DMS153 treated with DMSO at 0.1 percent for 48 hours (cell line): ENCODE results near the gene ADAT1.
A peak's percentile ranks its signal among the peaks of the same experiment; 100 is the strongest.

Source experiments
- DNase-seq: peaks from one replicate; lab custom pipeline; 2025; ENCODE audit not compliant: unreplicated experiment; lab: John Stamatoyannopoulos, UW

Gene ADAT1

GRCh38 chr16:75578212-75578611 is 44.9 kb downstream of the ADAT1 start:
- no peak for DNase-seq

GRCh38 chr16:75576384-75576811 is 46.7 kb downstream of the ADAT1 start:
- DNase-seq = no peak

- no peak for DNase-seq
These were observed 47.1 kb downstream of the ADAT1 start for GRCh38 chr16:75575958-75576357.

- no peak for DNase-seq
These were observed 49.1 kb downstream of the ADAT1 start for GRCh38 chr16:75573955-75574354.

GRCh38 chr16:75572864-75573542 is 50.1 kb downstream of the ADAT1 start:
- no peak for DNase-seq

GRCh38 chr16:75570396-75571065 is 52.5 kb downstream of the ADAT1 start:
- DNase-seq = no peak

GRCh38 chr16:75567911-75568310 is 55.2 kb downstream of the ADAT1 start:
- no peak for DNase-seq

GRCh38 chr16:75566758-75567255 is 56.3 kb downstream of the ADAT1 start:
- no peak for DNase-seq

GRCh38 chr16:75566040-75566757 is 56.9 kb downstream of the ADAT1 start, which contains the start of gene GABARAPL2:
Gene GABARAPL2, plus strand, starts transcription at chr16:75566379. Its CDS starts 108 bp downstream, at chr16:75566487.
- DNase-seq = peak; percentile 72

- DNase-seq = no peak
These were observed 57.4 kb downstream of the ADAT1 start for GRCh38 chr16:75565640-75566039.

- no peak for DNase-seq
These were observed 63.3 kb downstream of the ADAT1 start for GRCh38 chr16:75559564-75560372.

- no peak for DNase-seq
These were observed 64.2 kb downstream of the ADAT1 start for GRCh38 chr16:75558846-75559401.

- DNase-seq = no peak
These were observed 66.6 kb downstream of the ADAT1 start for GRCh38 chr16:75556431-75556950.

GRCh38 chr16:75555707-75556430 is 67.2 kb downstream of the ADAT1 start, which contains the start of gene TMEM231:
Gene TMEM231, minus strand, starts transcription at chr16:75556252. Its CDS starts 43 bp downstream, at chr16:75556209.
- peak; percentile 88 for DNase-seq

- DNase-seq = peak; percentile 80
These were observed 67.8 kb downstream of the ADAT1 start for GRCh38 chr16:75555213-75555706.

- no peak for DNase-seq
These were observed 70.1 kb downstream of the ADAT1 start for GRCh38 chr16:75552951-75553350.

- peak; percentile 7 for DNase-seq
These were observed 72.8 kb downstream of the ADAT1 start for GRCh38 chr16:75550211-75550662.
